Lower leg skin (tissue), 3 donors: Measurements from ENCODE around the gene RTL1.

Experiments used
- POLR2A ChIP-seq, 2 donors: fragments of 450-650 bp; IDR thresholded peaks; one replicate each; pipeline ENCODE4 v1.6.1; 2016 to 2017; ENCODE audit warnings: antibody characterized with exemption in 2 of 2, mild to moderate bottlenecking in 1 of 2, moderate library complexity in 1 of 2
- TF ChIP-seq, protein P1 (sequence below), 3 donors: fragments of 450-650 bp; IDR thresholded peaks; one replicate each; pipeline ENCODE4 v1.5.1; 2016; ENCODE audit warnings: antibody characterized with exemption in 3 of 3, mild to moderate bottlenecking in 3 of 3, moderate library complexity in 2 of 3

DNA sequence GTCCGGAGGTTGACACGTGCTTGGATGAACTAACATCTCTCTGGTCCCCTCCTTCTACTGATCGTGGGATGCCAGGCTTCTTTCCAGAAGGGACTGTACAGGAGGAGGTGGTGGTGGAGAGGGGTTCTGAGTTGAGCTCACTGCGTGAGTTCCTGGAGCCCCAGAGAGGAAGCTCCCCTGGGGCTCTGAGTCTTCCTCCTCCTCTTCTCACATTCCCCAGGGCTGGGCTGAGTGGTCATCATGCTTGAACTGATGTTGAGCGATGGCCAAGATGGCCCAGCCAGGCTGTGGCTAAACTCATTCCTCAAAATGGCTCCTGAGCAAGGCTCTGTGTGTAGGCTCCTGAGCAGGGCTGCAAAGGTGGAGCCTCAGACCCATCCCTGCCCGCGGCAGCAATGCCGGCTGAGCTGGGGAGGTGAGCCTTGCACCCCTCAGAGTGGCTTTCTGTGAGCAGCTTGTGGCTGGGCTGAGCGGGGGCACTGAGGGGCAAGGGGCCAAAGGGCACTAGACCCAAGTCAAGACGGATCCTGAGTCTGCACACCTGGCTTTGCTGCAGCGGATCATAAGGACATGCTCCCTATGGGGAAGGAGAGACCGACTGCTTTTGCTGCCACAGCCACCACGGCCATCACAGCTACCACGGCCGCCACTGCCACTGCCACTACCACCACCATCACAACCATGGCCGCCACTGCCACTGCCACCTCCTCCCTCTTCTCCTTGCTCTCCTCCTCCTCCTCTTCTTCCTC, 42.2 kb downstream of the RTL1 start:
- TF ChIP-seq, protein P1, sequence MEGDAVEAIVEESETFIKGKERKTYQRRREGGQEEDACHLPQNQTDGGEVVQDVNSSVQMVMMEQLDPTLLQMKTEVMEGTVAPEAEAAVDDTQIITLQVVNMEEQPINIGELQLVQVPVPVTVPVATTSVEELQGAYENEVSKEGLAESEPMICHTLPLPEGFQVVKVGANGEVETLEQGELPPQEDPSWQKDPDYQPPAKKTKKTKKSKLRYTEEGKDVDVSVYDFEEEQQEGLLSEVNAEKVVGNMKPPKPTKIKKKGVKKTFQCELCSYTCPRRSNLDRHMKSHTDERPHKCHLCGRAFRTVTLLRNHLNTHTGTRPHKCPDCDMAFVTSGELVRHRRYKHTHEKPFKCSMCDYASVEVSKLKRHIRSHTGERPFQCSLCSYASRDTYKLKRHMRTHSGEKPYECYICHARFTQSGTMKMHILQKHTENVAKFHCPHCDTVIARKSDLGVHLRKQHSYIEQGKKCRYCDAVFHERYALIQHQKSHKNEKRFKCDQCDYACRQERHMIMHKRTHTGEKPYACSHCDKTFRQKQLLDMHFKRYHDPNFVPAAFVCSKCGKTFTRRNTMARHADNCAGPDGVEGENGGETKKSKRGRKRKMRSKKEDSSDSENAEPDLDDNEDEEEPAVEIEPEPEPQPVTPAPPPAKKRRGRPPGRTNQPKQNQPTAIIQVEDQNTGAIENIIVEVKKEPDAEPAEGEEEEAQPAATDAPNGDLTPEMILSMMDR (IDR thresholded peaks at IDR 0.05): no peak
- TF ChIP-seq POLR2A (IDR thresholded peaks at IDR 0.05): no peak
